D721Med (cell line): ENCODE measurements around the gene GPR157.
"Not testable (repeated sequence)": the region's sequence is repeated elsewhere in the genome, so short reads cannot be mapped to it uniquely, and the experiment has no call there.

Source experiments
- DNase-seq: peaks from one replicate; pipeline ENCODE4 v3.0.0; 2011; ENCODE audit warnings: low spot score; ENCODE audit not compliant: insufficient read length
- FAIRE-seq: peaks from 2 replicates; lab custom pipeline; 2011; peaks lifted over from hg19 to GRCh38; lab: Jason Lieb, UNC
- TF ChIP-seq, protein P1 (sequence below): IDR thresholded peaks from 2 replicates; pipeline ENCODE4 v1.5.1; 2012; ENCODE audit warnings: mild to moderate bottlenecking, control low read depth; ENCODE audit not compliant: insufficient read depth; ENCODE audit errors: missing control alignments

Gene GPR157

DNA sequence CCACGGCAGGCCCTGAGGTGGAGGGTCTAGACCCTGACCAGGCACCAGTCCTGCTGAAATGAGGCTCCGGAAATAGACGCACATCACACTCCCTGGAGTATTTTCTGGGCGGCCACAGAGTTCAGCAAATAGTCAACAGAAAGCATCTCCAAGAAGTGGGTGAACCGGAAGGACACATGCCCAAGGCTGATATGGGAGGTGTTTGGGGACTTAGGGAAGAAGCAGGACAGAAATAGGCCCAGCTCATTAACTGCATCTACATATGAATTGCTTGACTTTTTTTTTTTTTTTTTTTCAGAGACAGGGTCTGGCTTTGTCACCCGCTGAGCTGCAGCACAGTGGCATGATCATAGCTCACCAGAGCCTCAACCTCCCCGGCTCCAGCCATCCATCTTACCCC lies 36.5 kb upstream of the GPR157 start:
- DNase-seq (no peak), FAIRE-seq (no peak)
- TF ChIP-seq, protein P1, sequence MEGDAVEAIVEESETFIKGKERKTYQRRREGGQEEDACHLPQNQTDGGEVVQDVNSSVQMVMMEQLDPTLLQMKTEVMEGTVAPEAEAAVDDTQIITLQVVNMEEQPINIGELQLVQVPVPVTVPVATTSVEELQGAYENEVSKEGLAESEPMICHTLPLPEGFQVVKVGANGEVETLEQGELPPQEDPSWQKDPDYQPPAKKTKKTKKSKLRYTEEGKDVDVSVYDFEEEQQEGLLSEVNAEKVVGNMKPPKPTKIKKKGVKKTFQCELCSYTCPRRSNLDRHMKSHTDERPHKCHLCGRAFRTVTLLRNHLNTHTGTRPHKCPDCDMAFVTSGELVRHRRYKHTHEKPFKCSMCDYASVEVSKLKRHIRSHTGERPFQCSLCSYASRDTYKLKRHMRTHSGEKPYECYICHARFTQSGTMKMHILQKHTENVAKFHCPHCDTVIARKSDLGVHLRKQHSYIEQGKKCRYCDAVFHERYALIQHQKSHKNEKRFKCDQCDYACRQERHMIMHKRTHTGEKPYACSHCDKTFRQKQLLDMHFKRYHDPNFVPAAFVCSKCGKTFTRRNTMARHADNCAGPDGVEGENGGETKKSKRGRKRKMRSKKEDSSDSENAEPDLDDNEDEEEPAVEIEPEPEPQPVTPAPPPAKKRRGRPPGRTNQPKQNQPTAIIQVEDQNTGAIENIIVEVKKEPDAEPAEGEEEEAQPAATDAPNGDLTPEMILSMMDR = no peak

DNA sequence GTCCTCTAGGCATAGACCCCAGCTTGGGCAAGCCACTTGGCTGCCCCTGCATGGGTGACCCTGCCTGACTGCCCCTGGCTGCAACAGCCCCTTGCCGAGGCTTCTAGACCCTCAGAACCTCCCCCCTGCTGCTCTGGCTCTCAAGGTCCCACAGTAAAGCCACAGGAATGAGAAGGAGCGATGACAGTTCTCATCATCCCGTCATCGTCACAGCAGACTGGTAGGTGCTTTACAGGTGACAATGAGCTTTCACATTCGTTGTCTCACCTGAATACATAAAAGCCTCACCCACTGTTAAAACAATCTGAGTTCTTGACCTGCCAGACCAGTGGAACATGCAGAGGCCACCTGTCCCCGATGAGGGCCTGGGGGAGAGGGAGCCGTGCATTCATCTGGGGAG lies 36.0 kb upstream of the GPR157 start:
- FAIRE-seq = no peak
- no peak for DNase-seq
- TF ChIP-seq, protein P1 = no peak

DNA sequence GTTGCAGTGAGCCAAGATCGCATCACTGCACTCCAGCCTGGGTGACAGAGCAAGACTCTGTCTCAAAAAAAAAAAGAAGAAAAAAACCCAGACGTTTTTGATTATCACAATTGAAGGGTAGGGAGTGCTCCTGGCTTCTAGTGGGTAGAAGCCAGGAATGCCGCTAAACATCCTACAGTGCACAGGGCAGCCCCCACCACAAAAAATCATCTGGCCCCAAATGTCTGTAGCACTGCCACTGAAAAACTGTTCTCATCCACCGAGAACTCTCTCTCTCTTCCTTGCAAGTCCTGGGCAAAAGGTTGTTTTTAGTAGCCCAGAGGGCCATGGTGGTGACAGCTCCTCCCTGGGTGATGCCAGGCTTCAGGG lies 35.6 kb upstream of the GPR157 start:
- DNase-seq = no peak
- FAIRE-seq = no peak
- TF ChIP-seq, protein P1 = no peak

DNA sequence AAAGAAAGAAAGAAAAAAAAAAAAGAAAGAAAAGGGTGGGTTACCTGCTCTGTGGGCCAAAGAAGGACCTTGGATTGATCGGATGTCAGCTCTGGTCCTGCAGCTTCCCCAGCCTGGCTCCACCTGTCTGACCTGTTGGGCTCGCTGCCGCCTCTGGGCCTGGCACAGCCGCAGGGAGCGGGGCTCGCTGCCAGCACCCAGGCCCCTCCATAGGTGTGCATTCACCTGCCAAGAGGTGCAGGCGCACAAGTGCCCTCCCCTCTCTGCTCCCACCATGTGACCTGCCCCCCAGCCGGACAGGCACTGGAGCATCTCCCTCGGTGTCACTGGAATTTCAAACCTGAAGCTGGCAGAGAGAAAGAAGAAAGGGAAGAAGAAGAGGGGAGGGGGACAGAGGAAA lies 33.1 kb upstream of the GPR157 start:
- DNase-seq (no peak), FAIRE-seq (no peak)
- TF ChIP-seq, protein P1 = no peak

DNA sequence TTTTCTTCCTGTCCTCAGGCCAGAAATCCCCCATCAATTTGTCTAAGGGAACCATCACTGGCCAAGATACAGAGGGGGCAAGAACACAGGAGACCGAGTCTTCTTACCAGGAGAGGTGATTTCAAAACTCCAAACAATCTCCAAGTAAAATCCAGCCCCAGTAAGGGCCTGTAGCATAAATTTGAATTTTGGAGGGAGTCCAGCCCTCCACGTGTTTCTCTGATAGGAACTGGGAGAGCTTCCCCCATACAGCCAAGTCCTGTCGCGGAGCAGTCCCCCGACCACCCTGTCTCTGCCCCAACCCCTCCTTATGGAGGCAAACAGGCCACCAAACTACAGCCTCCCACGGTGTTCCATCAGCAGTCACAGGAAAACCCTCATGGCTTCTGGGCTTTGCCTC lies 32.4 kb upstream of the GPR157 start:
- TF ChIP-seq, protein P1 = no peak
- FAIRE-seq = no peak

DNA sequence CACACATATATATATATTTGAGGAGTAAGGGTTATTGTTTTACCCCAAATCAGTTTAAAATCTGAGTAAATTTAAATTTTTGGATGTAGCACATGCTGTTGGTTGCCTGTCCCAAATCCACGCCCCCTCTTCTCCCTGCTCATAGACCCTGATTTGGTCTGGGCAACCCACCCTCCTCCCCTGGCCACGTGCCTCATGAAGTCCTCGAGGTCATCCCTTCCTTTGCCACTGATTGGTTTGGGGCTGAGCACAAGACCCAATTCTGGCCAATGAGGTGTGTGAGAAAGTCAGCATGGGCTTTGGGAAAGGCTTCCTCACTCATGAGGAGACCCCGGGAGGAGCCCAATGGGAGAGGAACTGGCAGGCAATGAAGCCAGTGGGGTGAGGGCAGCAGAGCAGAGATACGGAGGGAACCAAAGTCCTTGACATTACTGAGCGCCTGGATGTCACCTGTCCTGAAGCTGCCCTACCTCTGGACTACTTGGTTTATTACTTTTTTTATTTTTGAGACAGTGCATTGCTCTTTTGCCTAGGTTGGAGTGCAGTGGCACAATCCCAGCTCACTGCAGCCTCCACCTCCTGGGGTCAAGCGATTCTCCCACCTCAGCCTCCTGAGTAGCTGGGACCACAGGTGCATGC lies 31.3 kb upstream of the GPR157 start:
- no peak for FAIRE-seq
- TF ChIP-seq, protein P1 = no peak
- DNase-seq = no peak

More for the DNA sequence above, 32.4 kb upstream of the GPR157 start:
- DNase-seq = no peak

DNA sequence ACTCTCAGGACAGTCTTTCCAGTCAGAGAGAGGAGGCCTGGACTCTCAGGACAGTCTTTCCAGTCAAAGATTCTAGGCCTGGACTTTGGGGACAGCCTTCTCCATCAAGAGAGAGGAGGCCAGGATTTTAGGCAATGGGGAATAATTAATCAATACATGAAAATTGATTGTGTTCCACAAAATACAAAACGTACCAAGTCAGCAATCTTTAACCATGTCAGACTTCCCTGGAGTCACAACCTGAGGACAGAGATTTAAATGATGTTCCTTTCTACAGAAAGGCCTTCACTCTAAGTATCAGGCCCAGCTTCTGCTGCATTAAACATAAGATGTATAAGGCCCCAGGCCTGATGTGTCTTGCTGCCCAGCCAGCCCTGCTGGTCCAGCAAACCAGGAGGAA lies 27.0 kb upstream of the GPR157 start:
- FAIRE-seq (no peak), DNase-seq (no peak)
- TF ChIP-seq, protein P1 = no peak

DNA sequence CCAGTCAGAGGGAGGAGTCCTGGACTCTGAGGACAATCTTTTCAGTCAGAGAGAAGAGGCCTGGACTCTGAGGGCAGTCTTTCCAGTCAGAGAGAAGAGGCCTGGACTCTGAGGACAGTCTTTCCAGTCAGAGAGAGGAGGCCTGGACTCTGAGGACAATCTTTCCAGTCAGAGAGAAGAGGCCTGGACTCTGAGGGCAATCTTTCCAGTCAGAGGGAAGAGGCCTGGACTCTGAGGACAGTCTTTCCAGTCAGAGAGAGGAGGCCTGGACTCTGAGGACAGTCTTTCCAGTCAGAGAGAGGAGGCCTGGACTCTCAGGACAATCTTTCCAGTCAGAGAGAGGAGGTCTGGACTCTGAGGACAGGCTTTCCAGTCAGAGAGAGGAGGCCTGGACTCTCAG lies 26.5 kb upstream of the GPR157 start:
- DNase-seq, FAIRE-seq: not testable (repeated sequence)
